Smooth muscle cell of the brain vasculature (primary cell): ENCODE data around the gene CCR7.
A peak's percentile ranks its signal among the peaks of the same experiment; 100 is the strongest.

Experiments
- DNase-seq: peaks from one replicate; pipeline ENCODE4 v3.0.0-alpha.2; 2012; ENCODE audit warnings: low read depth, low spot score

Gene CCR7

GRCh38 chr17:40564883-40565768 is at the start of gene CCR7:
Gene CCR7 (minus strand): TSS chr17:40565472. CDS start chr17:40565409, 63 bp downstream.
- no peak for DNase-seq

- DNase-seq = no peak
These were observed 49.3 kb upstream of the CCR7 start for GRCh38 chr17:40614431-40615067.

GRCh38 chr17:40613467-40614154 is 48.3 kb upstream of the CCR7 start:
- DNase-seq = no peak

- DNase-seq = no peak
These were observed 47.5 kb upstream of the CCR7 start for GRCh38 chr17:40612599-40613244.

GRCh38 chr17:40611840-40612474 is 46.7 kb upstream of the CCR7 start:
- DNase-seq = no peak

GRCh38 chr17:40610359-40610758 is 45.1 kb upstream of the CCR7 start:
- DNase-seq = no peak

GRCh38 chr17:40608061-40608581 is 42.8 kb upstream of the CCR7 start:
- no peak for DNase-seq

GRCh38 chr17:40607641-40608040 is 42.4 kb upstream of the CCR7 start:
- no peak for DNase-seq

GRCh38 chr17:40606548-40607353 is 41.5 kb upstream of the CCR7 start:
- no peak for DNase-seq

- DNase-seq = no peak
These were observed 40.0 kb upstream of the CCR7 start for GRCh38 chr17:40605306-40605705.

GRCh38 chr17:40604327-40605080 is 39.2 kb upstream of the CCR7 start:
- DNase-seq = no peak

- DNase-seq = no peak
These were observed 37.5 kb upstream of the CCR7 start for GRCh38 chr17:40602445-40603443.

- DNase-seq = no peak
These were observed 35.3 kb upstream of the CCR7 start for GRCh38 chr17:40600486-40601046.

GRCh38 chr17:40599468-40599763 is 34.1 kb upstream of the CCR7 start:
- DNase-seq = no peak

GRCh38 chr17:40598619-40599467 is 33.6 kb upstream of the CCR7 start:
- DNase-seq = peak; percentile 21

- DNase-seq = no peak
These were observed 33.0 kb upstream of the CCR7 start for GRCh38 chr17:40598301-40598618.

GRCh38 chr17:40597556-40598300 is 32.5 kb upstream of the CCR7 start:
- no peak for DNase-seq
